ENCODE measurements around the gene CNTF. TPM values are rescaled to one million over a fixed set of nuclear protein-coding genes. Genes with fewer than 3 reads are reported as not detected.

The CNTF gene
- total and polyA plus RNA-seq, 4 donors = 0.28 to 2.0 (median 1.0) TPM

GRCh38 chr11:58659910-58660570 lies 37.6 kb downstream of the CNTF start:
- TF ChIP-seq, protein P1, sequence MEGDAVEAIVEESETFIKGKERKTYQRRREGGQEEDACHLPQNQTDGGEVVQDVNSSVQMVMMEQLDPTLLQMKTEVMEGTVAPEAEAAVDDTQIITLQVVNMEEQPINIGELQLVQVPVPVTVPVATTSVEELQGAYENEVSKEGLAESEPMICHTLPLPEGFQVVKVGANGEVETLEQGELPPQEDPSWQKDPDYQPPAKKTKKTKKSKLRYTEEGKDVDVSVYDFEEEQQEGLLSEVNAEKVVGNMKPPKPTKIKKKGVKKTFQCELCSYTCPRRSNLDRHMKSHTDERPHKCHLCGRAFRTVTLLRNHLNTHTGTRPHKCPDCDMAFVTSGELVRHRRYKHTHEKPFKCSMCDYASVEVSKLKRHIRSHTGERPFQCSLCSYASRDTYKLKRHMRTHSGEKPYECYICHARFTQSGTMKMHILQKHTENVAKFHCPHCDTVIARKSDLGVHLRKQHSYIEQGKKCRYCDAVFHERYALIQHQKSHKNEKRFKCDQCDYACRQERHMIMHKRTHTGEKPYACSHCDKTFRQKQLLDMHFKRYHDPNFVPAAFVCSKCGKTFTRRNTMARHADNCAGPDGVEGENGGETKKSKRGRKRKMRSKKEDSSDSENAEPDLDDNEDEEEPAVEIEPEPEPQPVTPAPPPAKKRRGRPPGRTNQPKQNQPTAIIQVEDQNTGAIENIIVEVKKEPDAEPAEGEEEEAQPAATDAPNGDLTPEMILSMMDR (IDR thresholded peaks at IDR 0.05; ENCODE audit: control extremely low read depth, extremely low read depth) = no peak
- no peak overlapping the region for H3K9ac ChIP-seq (ENCODE audit: insufficient read depth in 1 of 2, low read length in 2 of 2)

GRCh38 chr11:58671983-58672633 lies 49.6 kb downstream of the CNTF start:
- 78 to 83% methylated on average over 6 of the region's 6 CpGs for whole genome bisulfite sequencing, 2 donors
- H3K9ac ChIP-seq (ENCODE audit: insufficient read depth in 1 of 2, low read length in 2 of 2) = no peak overlapping the region
- H3K9me3 ChIP-seq (ENCODE audit: control insufficient read depth in 4 of 4, insufficient read depth in 3 of 4, low read length in 3 of 4) = no peaks in the 10 kb centered on the region
- ATAC-seq (ENCODE audit: insufficient read depth, low FRiP score) (no peak), DNase-seq (no peak)
- no peaks in the 10 kb centered on the region for H3K4me1 ChIP-seq (ENCODE audit: control insufficient read depth in 5 of 5, insufficient read depth in 5 of 5, low read length in 5 of 5)
- H3K27ac ChIP-seq (ENCODE audit: low read depth in 1 of 2, low read length in 1 of 2) = no peak overlapping the region
- H3K4me3 ChIP-seq = no peak overlapping the region
- TF ChIP-seq, protein P1 (IDR thresholded peaks at IDR 0.05; ENCODE audit: control extremely low read depth, extremely low read depth) = no peak
- H3K36me3 ChIP-seq (ENCODE audit: control insufficient read depth in 4 of 4, insufficient read depth in 4 of 4, low read length in 4 of 4) = no peaks in the 10 kb centered on the region
- H3K27me3 ChIP-seq (ENCODE audit: control insufficient read depth in 3 of 3, insufficient read depth in 3 of 3, low read length in 2 of 3) = no peaks in the 10 kb centered on the region

More at GRCh38 chr11:58659910-58660570, 37.6 kb downstream of the CNTF start:
- DNase-seq = no peak
- no peak overlapping the region for H3K27ac ChIP-seq (ENCODE audit: low read depth in 1 of 2, low read length in 1 of 2)
- no peaks in the 10 kb centered on the region for H3K36me3 ChIP-seq (ENCODE audit: control insufficient read depth in 4 of 4, insufficient read depth in 4 of 4, low read length in 4 of 4)
- H3K4me3 ChIP-seq = no peak overlapping the region
- no peak for ATAC-seq (ENCODE audit: insufficient read depth, low FRiP score)
- 69 to 83% methylated on average over 5 of the region's 5 CpGs for WGBS, 2 donors
- H3K9me3 ChIP-seq (ENCODE audit: control insufficient read depth in 4 of 4, insufficient read depth in 3 of 4, low read length in 3 of 4) = no peaks in the 10 kb centered on the region
- no peaks in the 10 kb centered on the region for H3K4me1 ChIP-seq (ENCODE audit: control insufficient read depth in 5 of 5, insufficient read depth in 5 of 5, low read length in 5 of 5)
- H3K27me3 ChIP-seq (ENCODE audit: control insufficient read depth in 3 of 3, insufficient read depth in 3 of 3, low read length in 2 of 3) = peaks cover 0 to 3% (median 0%) of the 10 kb centered on the region in 3 donors

DNA sequence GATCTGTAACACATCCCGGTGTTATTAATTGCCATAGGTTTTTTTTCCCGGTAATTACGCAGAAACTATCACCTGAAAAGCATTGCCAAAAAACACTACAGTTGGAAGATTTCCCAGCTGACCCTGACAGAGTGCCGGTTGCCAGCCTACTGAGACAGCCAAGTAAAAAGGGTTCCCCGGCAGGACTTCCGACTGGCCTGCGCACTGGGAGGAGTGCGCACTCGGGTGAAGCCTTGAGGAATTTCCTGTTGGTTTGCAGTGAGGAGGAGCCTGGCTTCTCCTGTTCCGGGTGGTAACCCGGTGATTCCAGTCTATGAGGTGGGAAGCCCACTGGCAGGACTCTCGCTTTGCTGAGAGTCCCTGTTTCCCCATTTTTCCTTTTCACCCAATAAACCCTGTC lies 52.1 kb downstream of the CNTF start:
- no peak for ATAC-seq (ENCODE audit: insufficient read depth, low FRiP score)
- Histone ChIP-seq H3K4me3 (no peak overlapping the region), H3K27ac (ENCODE audit: low read depth in 1 of 2, low read length in 1 of 2) (no peak overlapping the region), H3K9ac (ENCODE audit: insufficient read depth in 1 of 2, low read length in 2 of 2) (no peak overlapping the region), H3K27me3 (ENCODE audit: control insufficient read depth in 3 of 3, insufficient read depth in 3 of 3, low read length in 2 of 3) (no peaks in the 10 kb centered on the region), H3K36me3 (ENCODE audit: control insufficient read depth in 4 of 4, insufficient read depth in 4 of 4, low read length in 4 of 4) (no peaks in the 10 kb centered on the region), H3K9me3 (ENCODE audit: control insufficient read depth in 4 of 4, insufficient read depth in 3 of 4, low read length in 3 of 4) (no peaks in the 10 kb centered on the region), H3K4me1 (ENCODE audit: control insufficient read depth in 5 of 5, insufficient read depth in 5 of 5, low read length in 5 of 5) (no peaks in the 10 kb centered on the region)
- WGBS, 2 donors = 74 to 90% methylated on average over 12 of the region's 12 CpGs
- no peak for DNase-seq
- TF ChIP-seq, protein P1 (IDR thresholded peaks at IDR 0.05; ENCODE audit: control extremely low read depth, extremely low read depth) = no peak

Other genes starting within 250 kb of the CNTF start
- not detected for gene OR5B3, start 215.8 kb upstream of the CNTF start, total RNA-seq
- gene OR5B3, start 215.8 kb upstream of the CNTF start, polyA plus RNA-seq = not detected
- gene OR5B2, start 194.5 kb upstream of the CNTF start, total RNA-seq = not detected
- gene OR5B2, start 194.5 kb upstream of the CNTF start, polyA plus RNA-seq = not detected
- not detected for gene OR5B12, start 180.4 kb upstream of the CNTF start, total RNA-seq
- not detected for gene OR5B12, start 180.4 kb upstream of the CNTF start, polyA plus RNA-seq
- under 1 TPM in 1 of 2 donors, not detected in 1; 0.31 TPM for gene OR5B21, start 114.6 kb upstream of the CNTF start, total RNA-seq
- gene OR5B21, start 114.6 kb upstream of the CNTF start, polyA plus RNA-seq = not detected
- 10 to 100 TPM in 1 of 2 donors, 1 to 10 TPM in 1; 9.3 to 31.3 TPM for gene LPXN, start 46.8 kb upstream of the CNTF start, total RNA-seq
- 10 to 100 TPM; 20.4 to 35.0 TPM for gene LPXN, start 46.8 kb upstream of the CNTF start, polyA plus RNA-seq
- 10 to 100 TPM; 39.1 to 47.0 TPM for gene ZFP91, start 43.6 kb upstream of the CNTF start, total RNA-seq
- gene ZFP91, start 43.6 kb upstream of the CNTF start, polyA plus RNA-seq = 10 to 100 TPM; 11.1 to 23.4 TPM
- gene GLYAT, start 109.3 kb downstream of the CNTF start, total RNA-seq = not detected
- gene GLYAT, start 109.3 kb downstream of the CNTF start, polyA plus RNA-seq = not detected
- 1 to 10 TPM in 1 of 2 donors, under 1 TPM in 1; 0.40 to 1.2 TPM for gene GLYATL2, start 222.0 kb downstream of the CNTF start, total RNA-seq
- under 1 TPM; 0.06 to 0.09 TPM for gene GLYATL2, start 222.0 kb downstream of the CNTF start, polyA plus RNA-seq

Data from lung (tissue), 12 donors.